Nucleus accumbens (tissue), 56 donors: ENCODE data around the gene NT5C2.

Experiments
- DNase-seq, 56 donors: peaks; one replicate each; lab custom pipeline; 2025; lab: John Stamatoyannopoulos, UW

NT5C2 gene

DNA sequence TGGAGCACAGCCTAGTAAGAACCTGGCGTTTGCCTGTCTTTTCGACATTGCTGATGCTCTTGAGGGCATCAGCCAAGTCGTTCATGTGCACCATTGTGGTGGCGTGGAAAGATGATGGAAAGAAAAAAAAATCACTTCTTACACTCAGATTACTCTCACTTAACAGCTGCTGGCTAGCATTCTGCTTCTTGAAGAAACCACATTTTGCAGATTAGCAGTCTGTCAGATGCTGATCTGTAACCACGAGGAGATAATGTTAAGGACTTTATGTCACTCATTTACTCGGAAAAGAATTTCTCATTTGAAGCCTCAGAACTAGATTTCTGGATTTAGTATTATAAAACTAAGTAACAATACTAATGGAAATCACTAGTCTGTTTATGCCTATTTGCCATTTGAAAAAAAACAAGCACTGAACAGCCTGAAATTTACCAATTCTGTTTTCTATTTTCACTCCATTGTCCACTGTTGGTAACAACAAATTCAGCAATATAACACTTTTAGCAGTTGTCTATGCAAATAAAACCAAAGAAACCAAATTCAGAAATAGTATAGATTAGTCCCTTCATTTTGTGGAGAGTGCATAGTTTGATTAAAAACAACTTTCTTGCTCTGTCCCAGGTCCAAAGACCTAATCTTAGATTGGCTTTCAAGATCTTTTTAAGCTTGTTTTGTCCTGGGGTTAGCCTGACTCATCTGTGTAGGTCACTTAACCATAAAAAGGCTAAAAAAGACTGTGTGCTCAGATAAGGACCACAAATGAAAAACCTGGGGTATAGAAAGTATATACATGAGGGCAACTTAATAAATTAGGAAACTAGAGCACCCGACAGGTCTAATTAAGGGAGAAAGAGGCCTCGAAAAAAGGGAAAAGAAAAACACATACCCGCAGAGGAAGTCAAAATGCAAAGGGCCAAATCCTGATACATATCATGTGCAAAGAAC, 67.5 kb downstream of the NT5C2 start:
- no peak for DNase-seq

DNA sequence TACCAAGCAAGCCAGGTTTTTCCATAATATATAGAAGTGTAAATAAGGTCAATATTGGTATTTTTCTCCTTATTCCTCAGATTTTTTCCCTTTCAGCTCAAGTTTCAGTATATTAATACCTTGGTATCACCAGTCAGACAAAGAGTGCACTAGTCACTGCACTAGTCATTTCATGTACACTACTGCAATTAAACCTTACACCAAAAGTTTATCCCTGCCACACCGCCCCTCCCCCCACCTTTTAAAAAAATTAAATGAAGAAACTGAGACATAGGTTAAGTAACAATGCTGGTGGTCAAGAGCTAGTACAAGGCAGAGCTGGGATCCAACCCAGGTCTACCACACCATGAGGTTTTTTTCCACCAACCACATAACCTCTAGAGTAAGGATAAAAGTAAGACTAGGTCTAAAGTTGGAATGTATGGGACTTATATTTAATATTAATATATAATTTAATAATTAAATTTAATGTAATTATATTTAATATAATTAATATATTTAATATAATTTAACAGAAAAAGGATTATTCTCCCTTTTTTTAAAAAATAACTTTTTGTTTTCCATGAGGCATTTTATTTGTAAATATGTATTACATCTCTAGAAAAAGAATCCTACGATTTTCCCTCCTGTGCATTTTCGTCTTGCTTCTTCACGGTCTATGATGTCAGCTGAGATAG, 68.5 kb downstream of the NT5C2 start:
- no peak for DNase-seq

DNA sequence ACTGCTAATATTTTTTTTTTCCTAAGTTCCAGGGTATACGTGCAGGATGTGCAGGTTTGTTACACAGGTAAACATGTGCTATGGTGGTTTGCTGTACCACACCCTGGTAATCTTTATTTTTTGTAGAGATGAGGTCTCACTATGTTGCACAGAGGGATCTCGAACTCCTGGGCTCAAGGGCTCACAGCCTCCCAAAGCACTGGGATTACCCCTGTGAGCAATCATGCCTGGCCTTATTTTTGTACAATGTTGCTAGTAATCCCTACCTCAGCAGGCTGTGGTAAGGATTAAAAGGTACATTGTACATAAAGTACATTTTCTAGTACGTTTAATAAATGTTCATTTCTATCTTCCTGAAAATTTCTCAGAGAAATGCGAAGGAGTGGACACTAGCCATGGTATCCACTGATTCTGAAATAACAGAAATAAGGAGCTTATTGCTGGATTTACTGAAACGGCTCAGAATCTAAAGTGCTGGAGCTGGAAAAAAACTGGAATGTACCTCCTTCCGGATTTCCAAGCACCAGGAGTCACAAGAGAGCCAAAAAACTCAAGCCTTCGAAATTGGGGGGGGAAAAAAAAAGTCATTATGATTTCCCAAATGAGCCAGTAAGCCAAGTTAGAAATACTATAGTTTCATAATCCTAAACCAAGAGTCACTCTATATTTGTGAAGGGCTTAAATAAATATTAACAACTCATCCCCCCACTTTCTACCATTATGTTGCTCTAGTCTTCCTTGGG, 69.6 kb downstream of the NT5C2 start:
- DNase-seq: no peak

DNA sequence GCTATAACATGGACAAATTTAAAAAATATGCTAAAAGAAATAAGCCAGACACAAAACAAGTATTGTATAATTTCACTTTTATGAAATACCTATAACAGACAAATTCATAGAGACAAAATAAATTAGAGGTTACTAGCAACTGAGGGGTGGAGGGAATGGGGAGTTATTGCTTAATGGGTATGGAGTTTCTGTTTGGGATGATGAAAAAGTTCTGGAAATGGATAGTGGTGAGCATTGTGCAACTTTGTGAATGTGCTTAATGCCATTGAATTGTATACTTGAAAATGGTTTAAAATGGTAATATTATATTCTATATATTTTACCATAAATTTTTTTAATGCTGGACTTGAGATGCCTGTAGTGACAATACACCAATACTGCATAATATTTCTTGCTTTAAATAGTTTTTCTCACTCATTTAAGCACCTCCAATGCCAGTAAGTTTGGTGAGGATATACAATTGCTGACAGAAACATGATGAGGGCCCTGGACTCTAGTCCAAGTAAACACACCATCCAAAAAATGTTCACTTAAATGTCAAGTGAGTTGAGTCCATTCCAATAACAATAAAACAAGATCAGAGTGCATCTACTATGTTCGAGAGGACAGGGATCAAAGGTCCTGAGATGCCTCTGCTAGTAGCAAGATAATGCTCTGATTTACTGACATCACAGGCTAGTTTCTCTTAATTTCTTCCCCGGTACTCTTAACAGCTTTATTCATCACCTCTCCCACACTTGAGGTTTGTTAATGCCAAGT, 71.9 kb downstream of the NT5C2 start:
- DNase-seq: no peak

- no peak for DNase-seq
Measured at GRCh38 chr10:103120546-103120945, 72.5 kb downstream of the NT5C2 start.

DNA sequence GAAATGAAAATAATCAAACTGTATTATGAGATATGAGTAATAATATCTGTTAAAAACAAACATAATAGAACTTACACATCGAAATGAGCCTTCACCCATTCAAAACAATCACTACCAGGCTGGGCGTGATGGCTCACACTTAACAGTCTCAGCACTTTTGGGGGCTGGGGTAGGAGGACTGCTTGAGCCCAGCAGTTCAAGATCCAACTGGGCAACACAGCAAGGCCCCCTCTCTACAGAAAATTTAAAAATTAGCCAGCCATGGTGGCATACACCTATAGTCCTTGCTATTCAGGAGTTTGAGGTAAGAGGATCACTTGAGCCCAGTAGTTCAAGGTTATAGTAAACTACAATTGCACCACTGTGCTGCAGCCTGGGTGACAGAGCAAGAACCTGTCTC, 75.8 kb downstream of the NT5C2 start:
- no peak for DNase-seq

GRCh38 chr10:103114876-103115275, 78.2 kb downstream of the NT5C2 start:
- no peak for DNase-seq

DNA sequence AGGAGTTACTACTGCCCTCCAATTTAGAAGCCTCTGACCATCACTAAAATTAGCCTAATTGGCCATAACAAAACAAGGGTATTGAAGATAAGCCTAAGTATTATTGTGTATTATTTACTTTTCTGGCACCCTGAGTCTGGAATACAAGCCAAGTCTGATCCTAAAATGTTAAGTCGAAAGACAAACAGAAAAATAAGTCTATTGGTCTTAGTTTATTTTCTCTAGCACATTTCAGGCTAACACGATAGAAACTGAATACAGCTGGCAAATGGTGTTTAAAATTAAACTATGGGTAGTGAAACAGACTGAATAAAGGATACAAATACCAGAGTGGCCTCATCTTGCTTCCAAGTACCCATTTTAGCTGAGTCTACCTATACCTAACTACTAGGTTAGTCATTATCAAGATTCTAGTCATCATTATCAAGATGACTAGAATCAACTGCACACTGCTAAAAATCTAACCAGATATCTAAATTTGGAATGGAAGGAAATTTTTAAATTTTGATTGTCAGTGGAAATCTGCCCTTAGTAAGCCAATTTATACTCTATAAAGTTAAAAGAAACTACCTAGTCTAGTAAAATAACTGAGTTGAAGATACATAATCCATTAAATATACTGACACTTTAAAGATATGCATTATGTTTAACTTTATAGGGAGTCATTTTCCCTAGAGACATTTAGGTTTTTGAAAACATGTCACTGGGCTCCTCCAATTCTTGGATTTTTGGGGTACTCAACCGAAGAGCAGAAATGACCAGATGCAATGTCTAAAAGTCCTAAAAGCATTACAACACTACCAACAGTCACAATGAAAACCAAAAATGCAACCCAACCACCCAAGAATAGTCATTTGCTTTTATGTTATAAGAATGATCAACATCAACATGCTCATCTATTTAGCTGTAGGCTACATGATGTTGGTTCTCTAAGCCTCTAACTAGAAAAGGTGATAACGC, 80.9 kb downstream of the NT5C2 start:
- DNase-seq: no peak

DNA sequence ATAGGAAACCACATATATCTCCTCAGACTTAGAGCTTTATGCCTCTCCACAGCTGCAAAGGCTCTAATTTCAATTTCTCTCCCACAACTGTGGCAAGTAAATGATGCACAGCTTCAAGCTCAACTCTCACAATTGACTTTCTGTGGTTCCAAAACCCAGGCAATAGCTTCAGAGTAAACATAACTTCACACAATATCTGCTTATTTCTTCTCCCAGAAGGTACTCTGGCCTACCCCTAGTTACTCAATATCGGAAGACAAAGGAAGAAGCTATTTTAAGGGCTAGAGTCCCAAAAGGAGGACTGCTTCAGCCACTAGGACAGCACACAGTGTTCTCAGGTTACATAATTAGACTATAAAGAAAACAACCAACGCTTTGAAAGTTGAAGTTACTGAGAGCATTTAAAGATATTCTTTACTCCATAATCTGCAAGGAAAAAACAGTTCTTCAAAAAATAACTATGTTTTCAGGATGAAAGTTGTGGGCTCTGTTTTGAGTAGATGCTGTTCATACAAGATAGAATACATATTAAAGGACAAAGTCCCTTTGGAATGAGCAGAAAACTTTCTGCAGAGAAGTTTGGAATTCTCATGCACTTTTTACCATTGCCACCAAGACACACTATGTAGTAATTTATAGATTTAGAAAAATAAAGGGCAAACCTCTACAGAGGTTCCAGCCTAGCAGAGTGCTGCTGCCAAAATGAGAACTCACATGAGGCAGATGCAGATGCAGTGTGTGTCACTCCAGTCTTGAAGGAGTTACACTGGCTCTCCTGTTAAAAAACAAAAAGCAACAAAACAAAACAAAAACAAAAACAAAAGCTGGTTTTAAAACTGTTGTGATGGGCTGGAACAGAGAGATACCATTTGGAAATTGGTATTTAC, 81.8 kb downstream of the NT5C2 start:
- peak in 1 of 56 donors; percentile 23 for DNase-seq

DNA sequence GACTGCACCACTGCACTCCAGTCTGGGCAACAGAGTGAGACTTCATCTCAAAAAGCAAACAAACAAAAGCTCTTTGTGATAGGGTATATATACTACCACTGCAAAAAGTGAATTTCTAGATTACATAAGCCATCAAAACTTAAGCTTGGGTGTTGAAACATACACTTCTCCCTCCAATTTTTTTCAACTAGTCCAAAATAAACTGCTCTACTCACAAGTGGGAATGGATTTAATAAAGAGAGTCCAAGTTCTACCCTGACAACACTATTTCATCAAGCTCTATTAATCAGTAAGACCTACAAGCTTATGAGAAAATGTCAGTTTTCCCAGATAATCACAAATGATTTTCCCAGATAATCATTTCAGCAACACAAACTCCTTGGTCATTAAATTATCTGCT, 82.7 kb downstream of the NT5C2 start:
- DNase-seq: no peak

GRCh38 chr10:103109821-103110220, 83.3 kb downstream of the NT5C2 start:
- no peak for DNase-seq

GRCh38 chr10:103106539-103106938, 86.5 kb downstream of the NT5C2 start:
- no peak for DNase-seq

DNA sequence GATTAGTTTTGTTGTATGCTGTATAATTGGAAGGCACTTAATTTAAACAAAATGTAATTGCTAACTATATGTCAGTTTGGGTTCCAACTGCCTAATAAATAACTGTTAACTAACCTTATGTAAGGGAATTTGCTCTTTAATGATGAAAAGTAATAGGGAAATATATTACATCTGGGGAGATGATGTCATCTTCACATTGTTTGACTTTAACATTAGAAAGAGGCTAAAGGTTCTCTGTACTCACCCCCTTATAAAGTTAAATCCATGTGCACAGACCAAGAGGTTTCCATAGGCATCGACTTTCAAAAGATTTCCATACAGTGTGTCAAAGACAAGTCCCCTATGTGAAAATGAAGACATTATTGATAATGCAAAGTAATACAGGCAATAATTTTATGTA, 87.6 kb downstream of the NT5C2 start:
- DNase-seq: no peak

- no peak for DNase-seq
Measured at GRCh38 chr10:103104721-103105120, 88.4 kb downstream of the NT5C2 start.

DNA sequence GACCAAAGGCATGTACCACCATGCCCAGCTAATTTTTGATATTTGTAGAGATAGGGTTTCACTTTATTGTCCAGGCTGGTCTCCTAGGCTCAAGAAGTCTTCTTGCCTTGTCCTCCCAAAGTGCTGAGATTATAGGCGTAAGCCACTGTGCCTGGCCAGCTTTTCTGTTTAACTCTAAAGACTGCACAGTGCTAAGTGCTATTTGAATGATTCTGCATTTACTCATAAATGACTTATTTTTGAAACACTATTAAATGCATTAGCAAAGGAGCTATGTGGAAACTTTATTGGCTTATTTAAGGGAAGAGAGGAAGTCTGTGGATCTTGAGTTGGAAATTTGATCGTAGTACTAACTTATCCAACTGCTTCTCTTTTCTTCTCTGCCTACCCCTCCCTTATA, 89.1 kb downstream of the NT5C2 start:
- DNase-seq: no peak

DNA sequence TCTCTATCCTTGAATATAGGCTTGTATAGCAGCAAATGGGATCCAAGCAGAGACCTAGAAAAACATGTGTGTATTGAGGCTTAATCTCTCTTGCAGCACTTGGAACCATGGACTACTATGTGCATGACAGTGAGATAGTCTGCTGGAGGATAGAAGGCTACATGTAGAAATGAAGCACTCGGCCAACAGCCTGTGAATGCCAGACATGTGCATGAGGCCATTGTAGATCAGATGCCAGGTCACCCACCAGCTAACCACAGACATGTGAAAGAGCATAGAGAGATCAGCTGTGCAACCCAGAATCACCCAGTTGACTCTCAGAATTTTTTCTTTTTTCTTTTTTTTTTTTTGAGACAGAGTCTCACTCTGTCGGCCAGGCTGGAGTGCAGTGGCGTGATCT, 90.9 kb downstream of the NT5C2 start:
- peak in 1 of 56 donors; percentile 17 for DNase-seq

- DNase-seq: no peak
Measured at GRCh38 chr10:103100620-103101019, 92.5 kb downstream of the NT5C2 start.

DNA sequence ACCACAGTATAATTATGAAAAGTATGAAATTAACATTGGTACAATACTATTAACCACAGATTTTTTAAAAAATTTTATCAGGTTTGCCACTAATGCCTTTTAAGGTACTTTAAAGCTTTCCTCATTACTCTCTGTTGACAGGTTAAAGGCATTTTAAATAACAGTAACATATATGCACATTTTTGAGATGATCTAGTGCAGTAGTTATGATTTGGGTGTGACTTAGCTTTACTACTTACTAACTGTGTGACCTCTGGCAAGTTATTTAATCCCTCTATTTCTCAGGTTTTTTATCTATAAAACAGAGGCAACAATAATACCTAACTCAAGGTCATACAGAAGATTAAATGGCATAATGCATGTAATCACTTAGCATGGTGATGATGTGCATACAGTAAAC, 94.8 kb downstream of the NT5C2 start:
- no peak for DNase-seq
